HG03442 (cell line): ENCODE results near the gene KRTAP12-2.
"Not testable (repeated sequence)": the region's sequence is repeated elsewhere in the genome, so short reads cannot be mapped to it uniquely, and the experiment has no call there.

Experiments
- ATAC-seq: cut with Tn5 transposase; IDR thresholded peaks from one replicate; pipeline ENCODE4 v1.9.1; 2021; ENCODE audit warnings: mild to moderate bottlenecking, moderate library complexity; ENCODE audit not compliant: unreplicated experiment

The KRTAP12-2 gene

GRCh38 chr21:44686000-44686781 is 19.5 kb upstream of the KRTAP12-2 start:
- ATAC-seq: no peak

GRCh38 chr21:44685050-44685449 is 18.3 kb upstream of the KRTAP12-2 start:
- not testable (repeated sequence) for ATAC-seq

GRCh38 chr21:44684483-44684882 is 17.8 kb upstream of the KRTAP12-2 start:
- no peak for ATAC-seq

GRCh38 chr21:44684077-44684476 is 17.4 kb upstream of the KRTAP12-2 start:
- ATAC-seq: no peak

GRCh38 chr21:44682580-44683151 is 15.9 kb upstream of the KRTAP12-2 start:
- ATAC-seq: no peak

GRCh38 chr21:44681861-44682579 is 15.3 kb upstream of the KRTAP12-2 start, which contains the start of gene KRTAP12-1:
Gene KRTAP12-1 (minus strand): TSS chr21:44682163. CDS start chr21:44682123, 40 bp downstream.
- no peak for ATAC-seq

GRCh38 chr21:44681152-44681551 is 14.4 kb upstream of the KRTAP12-2 start:
- no peak for ATAC-seq

- ATAC-seq: no peak
These were observed 11.2 kb upstream of the KRTAP12-2 start for GRCh38 chr21:44677881-44678280.

- no peak for ATAC-seq
These were observed 5.2 kb upstream of the KRTAP12-2 start for GRCh38 chr21:44671911-44672310.

GRCh38 chr21:44670642-44671432 is 4.1 kb upstream of the KRTAP12-2 start:
- ATAC-seq: no peak

GRCh38 chr21:44667612-44668011 is 885 bp upstream of the KRTAP12-2 start:
- ATAC-seq: no peak

GRCh38 chr21:44664691-44665090 is 2.0 kb downstream of the KRTAP12-2 start:
- no peak for ATAC-seq

GRCh38 chr21:44661567-44661966 is 5.2 kb downstream of the KRTAP12-2 start:
- not testable (repeated sequence) for ATAC-seq

GRCh38 chr21:44658913-44659595 is 7.7 kb downstream of the KRTAP12-2 start:
- no peak for ATAC-seq

- ATAC-seq: no peak
These were observed 8.2 kb downstream of the KRTAP12-2 start for GRCh38 chr21:44658541-44658910.

- ATAC-seq: no peak
These were observed 8.8 kb downstream of the KRTAP12-2 start, which contains the start of gene KRTAP12-3 for GRCh38 chr21:44657635-44658540. Gene KRTAP12-3 (plus strand): TSS chr21:44657932. CDS start chr21:44657980, 48 bp downstream.

- ATAC-seq: no peak
These were observed 9.9 kb downstream of the KRTAP12-2 start for GRCh38 chr21:44656868-44657267.

- ATAC-seq: no peak
These were observed 12.1 kb downstream of the KRTAP12-2 start, which contains the start of gene KRTAP12-4 for GRCh38 chr21:44654576-44655175. Gene KRTAP12-4 (minus strand): TSS chr21:44654659. CDS start chr21:44654614, 45 bp downstream.
